Ishikawa (cell line): ENCODE results near the gene DTNBP1.

Experiments
- CREB1 ChIP-seq: IDR thresholded peaks from 2 replicates; pipeline ENCODE4 v1.6.1; 2012; ENCODE audit warnings: low read depth
- MAX ChIP-seq: IDR thresholded peaks from 2 replicates; pipeline ENCODE4 v1.6.1; 2012

- TF ChIP-seq CREB1 (no peak), MAX (no peak)
Observed at GRCh38 chr6:15606347-15606746, 56.5 kb downstream of the DTNBP1 start.
